ELF-1 (cell line): ENCODE results near the gene RFTN1.

ENCODE experiments used
- DNase-seq: peaks from one replicate; pipeline ENCODE4 v3.0.0-alpha.2; 2016; ENCODE audit warnings: low read depth, low spot score

RFTN1 gene

GRCh38 chr3:16439163-16439847 lies 74.2 kb downstream of the RFTN1 start:
- DNase-seq: no peak

GRCh38 chr3:16437640-16438039 lies 75.9 kb downstream of the RFTN1 start:
- no peak for DNase-seq

- no peak for DNase-seq
These were observed 79.8 kb downstream of the RFTN1 start for GRCh38 chr3:16433701-16434151.

GRCh38 chr3:16432714-16433113 lies 80.8 kb downstream of the RFTN1 start:
- no peak for DNase-seq

- no peak for DNase-seq
These were observed 82.5 kb downstream of the RFTN1 start for GRCh38 chr3:16430717-16431630.

GRCh38 chr3:16429086-16429485 lies 84.4 kb downstream of the RFTN1 start:
- no peak for DNase-seq

- no peak for DNase-seq
These were observed 84.9 kb downstream of the RFTN1 start for GRCh38 chr3:16428612-16429011.

- DNase-seq: no peak
These were observed 86.2 kb downstream of the RFTN1 start for GRCh38 chr3:16427103-16427965.

- DNase-seq: no peak
These were observed 86.8 kb downstream of the RFTN1 start for GRCh38 chr3:16426665-16427064.

- no peak for DNase-seq
These were observed 87.5 kb downstream of the RFTN1 start for GRCh38 chr3:16426029-16426400.

- DNase-seq: no peak
These were observed 88.0 kb downstream of the RFTN1 start for GRCh38 chr3:16425398-16426028.

- DNase-seq: no peak
These were observed 89.4 kb downstream of the RFTN1 start for GRCh38 chr3:16423947-16424673.

GRCh38 chr3:16423298-16423697 lies 90.2 kb downstream of the RFTN1 start:
- DNase-seq: no peak

GRCh38 chr3:16419640-16420241 lies 93.8 kb downstream of the RFTN1 start:
- no peak for DNase-seq

- no peak for DNase-seq
These were observed 95.4 kb downstream of the RFTN1 start for GRCh38 chr3:16417945-16418739.

GRCh38 chr3:16415911-16416476 lies 97.5 kb downstream of the RFTN1 start:
- DNase-seq: no peak

GRCh38 chr3:16413321-16413720 lies 100.2 kb downstream of the RFTN1 start:
- DNase-seq: no peak

GRCh38 chr3:16412192-16412800 lies 101.2 kb downstream of the RFTN1 start:
- no peak for DNase-seq

- DNase-seq: no peak
These were observed 102.1 kb downstream of the RFTN1 start for GRCh38 chr3:16411441-16411840.
